Activated CD4-positive, alpha-beta memory T cell treated with anti-CD3 and anti-CD28 coated beads, Interleukin-2, amount 10 ng/mL, durations not matched to agents 7 days and 5 days (primary cell): ENCODE data around the gene SHISA6. TPM values are rescaled to one million over a fixed set of nuclear protein-coding genes. Genes with fewer than 3 reads are reported as not detected.

Source experiments
- CTCF ChIA-PET: fragments of 350-600 bp; sonication (Branson Sonifier 250); formaldehyde crosslinking; loops from one replicate; lab custom pipeline; 2021; ENCODE audit warnings: antibody characterized with exemption, inconsistent platforms; lab: Charles Lee
- POLR2A ChIA-PET: fragments of 350-600 bp; sonication (Branson Sonifier 250); formaldehyde crosslinking; loops from one replicate; lab custom pipeline; 2021; ENCODE audit warnings: antibody characterized with exemption; lab: Charles Lee
- DNase-seq: peaks from one replicate; pipeline ENCODE4 v3.0.0-alpha.2; 2020
- H3K27ac Mint-ChIP-seq: one replicate; pipeline ENCODE4 v1.8.0; 2021; ENCODE audit warnings: mild to moderate bottlenecking, mixed read lengths
- H3K27me3 Mint-ChIP-seq: one replicate; pipeline ENCODE4 v1.8.0; 2021; ENCODE audit warnings: mixed read lengths
- H3K36me3 Mint-ChIP-seq: one replicate; pipeline ENCODE4 v1.8.0; 2021; ENCODE audit warnings: low read depth, mixed read lengths
- H3K4me1 Mint-ChIP-seq: one replicate; pipeline ENCODE4 v1.8.0; 2021; ENCODE audit warnings: mixed read lengths
- H3K4me3 Mint-ChIP-seq: one replicate; pipeline ENCODE4 v1.8.0; 2021; ENCODE audit warnings: mild to moderate bottlenecking, mixed read lengths
- H3K9me3 Mint-ChIP-seq: one replicate; pipeline ENCODE4 v1.8.0; 2021; ENCODE audit warnings: mixed read lengths
- total RNA-seq, 2 experiments: library from RNA; stranded (reverse); gene quantifications; one replicate each; pipeline ENCODE4 v1.2.3, GENCODE V29; 2021

The SHISA6 gene
- total RNA-seq, 2 experiments from 2014 or later = not detected

DNA sequence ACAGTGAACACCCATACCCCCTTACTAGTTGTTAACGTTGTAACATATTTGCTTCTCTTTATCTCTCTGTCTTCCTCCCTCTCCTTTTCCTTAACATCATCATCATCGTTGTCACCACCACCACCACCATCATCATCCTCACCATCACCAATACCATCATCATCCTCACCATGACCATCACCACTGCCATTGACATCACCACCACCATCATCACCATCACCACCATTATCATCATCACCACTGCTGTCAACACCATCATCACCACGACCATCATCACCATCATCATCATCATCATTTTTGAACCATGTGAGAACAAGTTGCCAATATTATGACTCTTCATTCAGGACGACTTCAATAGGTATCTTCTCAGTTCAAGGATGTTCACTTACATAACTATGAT is 35.5 kb downstream of the SHISA6 start:
- Mint-ChIP-seq H3K27ac (no peak overlapping the region), H3K27me3 (no peaks in the 10 kb centered on the region), H3K4me1 (no peaks in the 10 kb centered on the region), H3K36me3 (no peaks in the 10 kb centered on the region), H3K9me3 (peaks cover 22% of the 10 kb centered on the region), H3K4me3 (no peak overlapping the region)
- DNase-seq = no peak
- ChIA-PET POLR2A (no interaction called here), CTCF (no interaction called here)

DNA sequence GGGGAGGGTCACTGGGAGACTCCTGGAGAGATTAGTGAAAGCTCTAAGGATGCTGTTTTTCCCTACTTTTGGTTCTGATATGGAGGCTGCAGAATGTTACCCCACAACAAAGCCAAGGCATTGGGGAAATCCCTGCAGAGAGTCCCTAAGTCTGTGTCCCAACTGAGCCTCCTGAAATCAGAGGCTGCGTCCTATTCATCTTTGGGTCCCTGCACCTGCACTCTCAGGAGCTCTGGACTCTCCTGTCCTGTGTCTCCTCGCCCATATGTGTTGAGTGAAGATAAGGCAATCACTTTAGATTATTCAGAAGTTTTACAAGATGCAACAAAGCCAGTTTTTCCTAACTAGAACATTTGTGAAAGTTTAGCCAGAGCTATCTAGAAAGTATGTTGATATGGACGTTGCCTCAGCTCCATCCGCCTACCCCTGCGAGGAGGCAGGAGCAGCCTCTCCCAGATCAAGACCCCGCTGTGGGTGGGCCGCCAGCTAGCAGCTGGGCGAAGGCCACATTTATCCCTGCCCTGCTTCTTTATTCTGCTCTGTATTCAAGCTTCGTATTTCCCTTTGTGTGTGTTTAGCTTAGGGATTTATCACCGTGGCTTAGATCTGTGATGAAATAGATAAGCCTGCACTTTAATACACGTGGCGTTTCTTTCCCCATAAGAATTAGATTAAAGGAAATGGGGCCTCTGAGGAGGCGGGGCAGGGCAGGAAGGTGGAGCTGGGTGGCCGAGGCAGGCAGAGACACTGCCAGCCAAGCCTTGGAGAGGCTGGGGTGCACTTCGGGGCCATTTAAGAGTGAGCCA is 37.4 kb downstream of the SHISA6 start:
- H3K36me3 Mint-ChIP-seq = no peaks in the 10 kb centered on the region
- DNase-seq = no peak
- no peaks in the 10 kb centered on the region for H3K27me3 Mint-ChIP-seq
- H3K4me3 Mint-ChIP-seq = no peak overlapping the region
- no peaks in the 10 kb centered on the region for H3K4me1 Mint-ChIP-seq
- H3K27ac Mint-ChIP-seq = no peak overlapping the region
- POLR2A ChIA-PET = no interaction called here
- H3K9me3 Mint-ChIP-seq = peaks cover 13% of the 10 kb centered on the region
- CTCF ChIA-PET = no interaction called here

DNA sequence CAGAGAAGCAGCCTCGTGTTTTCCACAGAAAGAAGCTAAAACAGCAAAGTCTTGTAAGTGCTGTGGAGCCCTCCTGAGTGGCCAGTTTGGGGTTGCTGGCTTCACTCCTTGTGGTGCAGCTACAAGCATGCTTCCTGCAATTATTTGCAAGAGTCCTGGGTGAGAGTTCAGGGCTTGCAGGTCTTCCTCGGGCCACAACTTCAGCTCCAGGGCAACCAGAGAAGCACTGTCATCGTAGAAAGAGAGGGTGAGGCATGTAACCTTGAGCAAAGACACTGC is 37.9 kb downstream of the SHISA6 start:
- Mint-ChIP-seq H3K36me3 (no peaks in the 10 kb centered on the region), H3K4me3 (no peak overlapping the region), H3K27ac (no peak overlapping the region), H3K4me1 (no peaks in the 10 kb centered on the region), H3K27me3 (no peaks in the 10 kb centered on the region), H3K9me3 (peaks cover 14% of the 10 kb centered on the region)
- DNase-seq = no peak
- CTCF ChIA-PET = no interaction called here
- POLR2A ChIA-PET = no interaction called here

DNA sequence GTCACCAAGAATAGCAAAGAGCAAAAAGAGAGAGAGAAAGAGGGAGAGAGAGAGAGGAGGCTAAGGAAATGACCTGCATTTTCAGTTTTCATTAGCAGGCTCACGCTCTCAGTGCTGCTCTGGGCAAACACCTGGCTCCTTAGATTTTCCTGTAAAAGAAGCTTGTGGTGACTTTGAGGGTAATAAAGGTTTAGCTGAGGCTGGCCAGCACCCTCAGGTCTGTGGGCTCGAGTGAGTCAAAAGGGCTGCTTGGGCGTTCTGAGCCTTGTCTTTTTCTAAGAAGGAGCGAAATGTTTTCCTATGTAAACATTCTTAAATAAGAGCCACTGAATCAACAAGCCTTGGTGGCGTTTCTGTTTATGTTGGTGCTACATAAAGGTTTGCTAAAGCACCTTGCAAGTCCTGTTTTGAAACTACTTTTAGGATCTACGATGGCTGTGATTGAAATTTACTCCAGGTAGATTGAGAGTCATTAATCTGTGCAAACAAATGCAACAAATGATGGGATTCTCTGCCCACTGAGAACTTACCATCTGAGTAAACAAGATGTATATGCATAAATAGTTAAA is 38.8 kb downstream of the SHISA6 start:
- Mint-ChIP-seq H3K27me3 (no peaks in the 10 kb centered on the region), H3K4me3 (no peak overlapping the region), H3K9me3 (peaks cover 14% of the 10 kb centered on the region), H3K4me1 (no peaks in the 10 kb centered on the region), H3K36me3 (no peaks in the 10 kb centered on the region), H3K27ac (no peak overlapping the region)
- ChIA-PET CTCF (no interaction called here), POLR2A (no interaction called here)
- DNase-seq = no peak

DNA sequence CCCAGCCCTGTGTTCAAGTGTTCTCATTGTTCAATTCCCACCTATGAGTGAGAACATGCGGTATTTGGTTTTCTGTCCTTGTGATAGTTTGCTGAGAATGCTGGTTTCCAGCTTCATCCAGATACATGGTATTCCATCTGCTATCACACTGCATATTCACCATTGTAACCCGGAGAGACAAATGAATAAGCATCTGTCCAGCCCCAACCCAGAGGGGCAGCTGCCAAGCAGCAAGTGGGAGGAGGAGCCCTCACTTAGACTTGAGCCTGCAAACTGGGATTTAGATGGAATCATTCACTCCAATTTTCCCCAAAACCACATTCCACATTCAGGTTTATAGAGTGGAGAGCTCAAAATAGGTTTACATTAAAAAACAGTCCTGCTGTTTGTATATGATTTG is 41.6 kb downstream of the SHISA6 start:
- H3K4me3 Mint-ChIP-seq = no peak overlapping the region

DNA sequence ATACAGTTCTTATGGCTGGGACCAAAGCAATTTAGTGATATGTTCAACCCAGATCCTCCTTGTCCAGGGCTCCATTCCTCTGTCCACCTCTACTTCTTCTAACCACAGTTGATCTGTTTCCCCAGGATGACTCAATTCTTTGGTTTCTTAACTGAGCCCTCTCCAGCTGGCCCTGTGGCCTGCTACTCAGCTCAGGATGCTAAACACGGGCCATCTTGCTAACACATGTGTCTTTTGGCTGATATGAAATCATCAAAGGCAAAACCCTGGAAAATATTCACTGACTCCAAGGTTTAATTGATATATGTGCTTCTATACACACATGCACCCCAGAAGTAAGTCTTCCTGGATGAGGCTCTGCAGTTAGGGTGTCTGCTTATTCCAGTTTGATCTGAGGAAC is 43.8 kb downstream of the SHISA6 start:
- Mint-ChIP-seq H3K4me3 (no peak overlapping the region), H3K9me3 (peaks cover 13% of the 10 kb centered on the region), H3K4me1 (no peaks in the 10 kb centered on the region), H3K36me3 (no peaks in the 10 kb centered on the region), H3K27me3 (no peaks in the 10 kb centered on the region), H3K27ac (no peak overlapping the region)
- DNase-seq = no peak
- ChIA-PET POLR2A (no interaction called here), CTCF (no interaction called here)

More for the DNA sequence above, 41.6 kb downstream of the SHISA6 start:
- H3K27me3 Mint-ChIP-seq = no peaks in the 10 kb centered on the region
- ChIA-PET POLR2A (no interaction called here), CTCF (no interaction called here)
- H3K27ac Mint-ChIP-seq = no peak overlapping the region
- no peaks in the 10 kb centered on the region for H3K4me1 Mint-ChIP-seq
- no peak for DNase-seq
- peaks cover 16% of the 10 kb centered on the region for H3K9me3 Mint-ChIP-seq
- no peaks in the 10 kb centered on the region for H3K36me3 Mint-ChIP-seq

DNA sequence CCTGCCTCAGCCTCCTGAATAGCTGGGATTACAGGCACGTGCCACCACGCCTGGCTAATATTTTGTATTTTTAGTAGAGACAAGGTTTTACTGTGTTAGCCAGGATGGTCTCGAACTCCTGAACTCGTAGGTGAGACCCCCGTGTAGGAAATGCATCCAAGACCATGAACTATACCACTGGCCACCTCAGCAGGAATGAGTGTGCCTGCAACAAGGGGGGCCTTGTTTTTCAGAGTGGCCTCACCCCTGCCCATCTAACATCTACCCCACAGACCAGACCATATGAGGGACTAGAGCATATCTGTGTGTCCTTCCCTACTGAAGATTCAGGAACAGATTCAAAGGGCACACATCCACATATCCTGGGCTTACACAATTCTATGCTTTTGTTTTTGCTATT is 44.9 kb downstream of the SHISA6 start:
- H3K27ac Mint-ChIP-seq = no peak overlapping the region
- H3K4me1 Mint-ChIP-seq = no peaks in the 10 kb centered on the region
- DNase-seq = no peak
- H3K36me3 Mint-ChIP-seq = no peaks in the 10 kb centered on the region
- ChIA-PET CTCF (interaction anchor here (0.7 kb wide), 1 partner anchor 862 kb away, joined by 3 read pairs; no protein-coding TSS in a partner anchor), POLR2A (no interaction called here)
- no peaks in the 10 kb centered on the region for H3K27me3 Mint-ChIP-seq
- H3K9me3 Mint-ChIP-seq = peaks cover 10% of the 10 kb centered on the region
- H3K4me3 Mint-ChIP-seq = no peak overlapping the region

DNA sequence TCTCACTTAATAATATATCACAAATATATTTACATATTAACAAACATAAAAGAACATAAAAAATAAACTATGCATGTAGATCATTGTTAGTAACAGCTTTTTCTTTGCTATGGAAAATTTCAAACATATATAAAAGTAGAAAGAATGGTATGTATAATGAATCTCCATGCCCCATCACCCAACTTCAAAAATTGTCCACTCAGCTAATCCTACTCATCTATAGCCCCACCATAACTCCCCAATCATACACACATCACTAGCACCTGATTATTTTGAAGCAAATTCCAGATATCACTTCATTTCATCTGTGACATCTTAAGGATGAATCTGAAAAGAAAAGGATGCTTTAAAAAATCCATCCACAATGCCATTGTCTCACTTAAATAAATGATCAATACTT is 46.8 kb downstream of the SHISA6 start:
- ChIA-PET CTCF (no interaction called here), POLR2A (no interaction called here)
- peaks cover 10% of the 10 kb centered on the region for H3K9me3 Mint-ChIP-seq
- no peaks in the 10 kb centered on the region for H3K36me3 Mint-ChIP-seq
- H3K4me3 Mint-ChIP-seq = no peak overlapping the region
- no peak for DNase-seq
- no peaks in the 10 kb centered on the region for H3K27me3 Mint-ChIP-seq
- no peak overlapping the region for H3K27ac Mint-ChIP-seq
- no peaks in the 10 kb centered on the region for H3K4me1 Mint-ChIP-seq

DNA sequence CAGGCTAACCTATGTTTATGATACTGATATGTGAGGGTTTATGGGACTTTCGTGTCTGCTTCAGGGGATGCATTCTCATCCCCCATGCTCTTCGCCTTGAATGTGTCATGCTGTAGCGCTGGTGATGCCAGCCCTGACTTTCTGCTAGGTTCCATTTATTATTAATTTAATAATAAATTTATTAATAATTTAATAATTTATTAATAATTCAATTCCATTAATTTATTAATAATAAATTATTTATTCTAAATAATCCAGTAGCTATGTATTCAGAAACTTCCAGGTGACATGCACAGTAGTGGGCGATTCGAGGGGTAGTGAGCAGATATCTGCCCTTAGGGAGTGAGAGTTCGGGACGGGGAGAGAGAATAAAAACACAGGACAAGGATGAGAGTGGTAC is 49.8 kb downstream of the SHISA6 start:
- no peaks in the 10 kb centered on the region for H3K27me3 Mint-ChIP-seq
- H3K9me3 Mint-ChIP-seq = peaks cover 7% of the 10 kb centered on the region
- DNase-seq = no peak
- H3K36me3 Mint-ChIP-seq = no peaks in the 10 kb centered on the region
- no peak overlapping the region for H3K27ac Mint-ChIP-seq
- no peak overlapping the region for H3K4me3 Mint-ChIP-seq
- CTCF ChIA-PET = no interaction called here
- POLR2A ChIA-PET = no interaction called here
- no peaks in the 10 kb centered on the region for H3K4me1 Mint-ChIP-seq

DNA sequence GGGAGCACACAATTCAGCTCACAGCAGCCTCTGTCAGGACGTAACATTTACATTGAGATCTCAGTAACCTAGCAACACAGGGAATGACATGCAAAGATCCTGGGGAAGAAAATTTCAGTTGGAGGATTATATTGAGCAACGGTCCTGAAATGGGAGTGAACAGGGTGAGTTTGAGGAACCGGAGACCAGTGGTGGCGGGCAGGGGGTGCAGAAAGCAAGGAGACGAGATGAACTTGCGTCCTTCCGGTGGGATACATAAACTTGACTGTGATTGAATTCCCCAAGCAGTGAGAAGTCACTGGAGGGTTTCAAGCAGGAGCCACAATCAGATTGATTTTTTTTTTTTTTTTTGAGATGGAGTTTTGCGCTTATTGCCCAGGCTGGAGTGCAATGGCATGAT is 51.5 kb downstream of the SHISA6 start:
- H3K27me3 Mint-ChIP-seq = no peaks in the 10 kb centered on the region
- ChIA-PET CTCF (no interaction called here), POLR2A (no interaction called here)
- no peak overlapping the region for H3K27ac Mint-ChIP-seq
- H3K4me1 Mint-ChIP-seq = no peaks in the 10 kb centered on the region
- no peak overlapping the region for H3K4me3 Mint-ChIP-seq
- no peak for DNase-seq
- H3K9me3 Mint-ChIP-seq = peaks cover 7% of the 10 kb centered on the region
- no peaks in the 10 kb centered on the region for H3K36me3 Mint-ChIP-seq

DNA sequence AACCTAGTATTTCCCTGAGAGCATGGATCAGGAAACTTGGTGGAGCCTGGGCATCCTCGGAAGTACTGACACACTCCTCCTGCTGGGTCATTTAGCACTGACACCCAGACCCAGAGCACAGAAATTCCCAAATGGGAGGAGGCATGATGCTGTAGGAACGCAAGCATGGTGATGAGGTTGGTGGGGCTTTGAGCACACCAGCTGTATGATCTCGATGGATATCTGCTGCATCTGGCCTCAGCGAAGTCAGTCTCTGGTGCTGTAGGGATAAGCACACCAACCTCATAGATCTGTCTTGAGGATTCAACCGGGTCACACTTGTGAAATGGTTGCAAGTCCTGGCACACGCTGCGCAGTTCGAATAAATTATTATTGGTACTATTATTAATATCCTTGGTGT is 52.5 kb downstream of the SHISA6 start:
- Mint-ChIP-seq H3K4me3 (no peak overlapping the region), H3K27ac (no peak overlapping the region), H3K36me3 (no peaks in the 10 kb centered on the region), H3K9me3 (peaks cover 10% of the 10 kb centered on the region), H3K4me1 (no peaks in the 10 kb centered on the region), H3K27me3 (no peaks in the 10 kb centered on the region)
- ChIA-PET CTCF (no interaction called here), POLR2A (no interaction called here)
- no peak for DNase-seq

DNA sequence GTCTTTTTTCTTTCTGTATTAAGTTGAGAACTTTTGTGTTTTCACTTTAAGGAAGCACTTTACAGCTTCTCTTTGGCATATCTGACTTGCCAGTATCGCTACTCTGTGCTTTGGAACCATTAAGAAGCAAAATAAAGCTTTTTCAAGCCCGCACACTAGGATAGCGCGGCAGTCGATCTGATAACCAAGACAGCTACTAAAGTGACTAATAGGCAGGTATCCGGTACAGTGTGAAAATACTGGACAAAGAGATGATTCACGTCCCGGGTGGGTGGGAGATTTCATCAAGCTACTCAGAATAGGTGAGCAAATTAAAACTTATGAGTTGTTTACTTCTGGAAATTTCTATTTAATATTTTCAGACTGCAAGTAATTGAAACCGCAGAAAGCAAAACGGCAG is 53.8 kb downstream of the SHISA6 start:
- Mint-ChIP-seq H3K4me1 (no peaks in the 10 kb centered on the region), H3K36me3 (no peaks in the 10 kb centered on the region), H3K4me3 (no peak overlapping the region), H3K27ac (no peak overlapping the region), H3K27me3 (no peaks in the 10 kb centered on the region), H3K9me3 (peaks cover 13% of the 10 kb centered on the region)
- CTCF ChIA-PET = no interaction called here
- no peak for DNase-seq
- POLR2A ChIA-PET = no interaction called here

DNA sequence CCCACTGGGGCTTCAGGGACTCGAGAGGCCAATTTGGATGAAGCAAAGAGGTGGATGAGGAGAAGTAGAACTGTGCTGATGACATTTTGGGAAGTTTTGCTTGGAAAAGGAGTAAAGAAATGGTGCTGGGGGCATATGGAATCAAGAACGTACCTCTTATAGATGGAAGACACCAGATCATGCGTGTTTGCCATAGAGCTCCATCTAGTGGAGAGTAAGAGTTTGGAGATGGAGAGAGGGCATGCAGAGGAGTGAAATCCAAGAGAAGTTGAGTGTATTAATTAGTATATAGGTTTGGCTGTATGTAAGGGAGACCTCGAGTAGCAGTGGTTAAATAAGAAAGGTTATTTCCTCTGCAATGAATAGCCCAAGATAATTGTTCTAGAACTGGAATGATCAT is 56.0 kb downstream of the SHISA6 start:
- POLR2A ChIA-PET = no interaction called here
- CTCF ChIA-PET = interaction anchor here (1.9 kb wide), 1 partner anchor 421 kb away, joined by 6 read pairs; no protein-coding TSS in a partner anchor
- Mint-ChIP-seq H3K27ac (no peak overlapping the region), H3K27me3 (no peaks in the 10 kb centered on the region), H3K9me3 (peaks cover 15% of the 10 kb centered on the region), H3K4me3 (no peak overlapping the region), H3K4me1 (no peaks in the 10 kb centered on the region), H3K36me3 (no peaks in the 10 kb centered on the region)
- no peak for DNase-seq

DNA sequence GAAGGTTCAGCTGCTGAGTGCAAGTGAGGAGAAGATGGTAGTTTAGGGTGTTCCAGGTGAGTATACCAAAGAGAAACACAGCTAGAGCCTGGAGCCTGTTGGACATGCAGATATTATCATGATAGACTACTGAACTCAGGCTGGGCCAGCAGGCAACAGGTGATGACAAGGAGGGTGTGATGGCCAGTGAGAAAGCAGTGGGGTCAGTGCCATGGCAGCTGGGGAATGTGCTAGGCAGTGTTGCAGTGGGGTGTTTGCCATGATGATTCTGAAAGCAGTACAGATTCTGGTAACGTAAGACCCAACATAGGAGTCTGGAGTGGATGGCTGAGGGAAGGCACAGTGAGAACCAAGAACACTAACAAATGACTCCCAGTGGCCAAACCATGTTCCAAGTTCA is 57.4 kb downstream of the SHISA6 start:
- Mint-ChIP-seq H3K36me3 (no peaks in the 10 kb centered on the region), H3K4me3 (no peak overlapping the region), H3K4me1 (no peaks in the 10 kb centered on the region), H3K27me3 (no peaks in the 10 kb centered on the region), H3K9me3 (peaks cover 15% of the 10 kb centered on the region), H3K27ac (no peak overlapping the region)
- DNase-seq = no peak
- CTCF ChIA-PET = interaction anchor here (1.9 kb wide), 1 partner anchor 423 kb away, joined by 6 read pairs; no protein-coding TSS in a partner anchor
- POLR2A ChIA-PET = no interaction called here
